ENCODE data around the gene SOX5. TPM values are rescaled to one million over a fixed set of nuclear protein-coding genes. Genes with fewer than 3 reads are reported as not detected.

Gene SOX5
- total and polyA plus RNA-seq, 2 of the 8 experiments (the other 6 are each of a cell fraction or from before 2014, with no cell fraction given), result 2.2 to 2.6 TPM

DNA sequence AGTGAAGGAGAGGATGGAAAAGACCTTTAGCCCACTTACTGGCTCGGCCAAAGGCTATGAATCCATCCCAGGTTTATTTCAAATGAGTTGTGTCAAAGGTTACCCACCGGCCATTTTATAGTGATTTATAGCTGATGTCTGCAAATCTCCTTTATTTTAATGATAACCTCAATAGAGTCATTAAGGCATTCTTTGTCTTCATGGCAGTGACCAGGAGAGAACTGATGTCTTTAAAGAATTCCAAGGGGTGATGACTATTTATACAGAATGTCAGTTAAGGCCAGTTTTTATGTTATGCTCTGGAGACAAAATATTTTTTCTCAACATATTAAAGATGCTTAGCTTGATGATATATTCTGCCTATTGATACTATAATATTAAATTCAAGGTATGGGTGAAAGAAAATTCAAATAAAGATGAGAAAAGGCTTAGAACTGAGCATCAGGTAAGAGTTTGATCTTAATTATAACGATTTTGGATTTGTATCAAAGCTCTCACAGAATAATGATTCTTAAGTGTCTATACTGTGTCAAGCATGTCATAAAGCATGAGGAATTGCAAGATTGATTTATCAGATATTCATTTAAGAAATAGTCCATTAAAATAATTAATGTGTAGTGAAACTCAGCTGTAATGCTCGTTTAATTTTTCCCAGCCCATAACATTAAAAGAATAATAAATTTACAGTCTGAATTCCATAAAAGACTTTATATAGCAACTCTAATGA is 361.5 kb downstream of the SOX5 start:
- Histone ChIP-seq H2AK5ac (ENCODE audit: low read depth, low read length) (no peak overlapping the region), H3K9ac (replicated peaks in 1 of 4; ENCODE audit: extremely low read depth in 1 of 4, low read depth in 3 of 4, low read length in 3 of 4) (no peak overlapping the region), H3K27ac (ENCODE audit: low read depth, low read length) (no peak overlapping the region), H4K91ac (replicated peaks; ENCODE audit: insufficient read length, low read length) (no peak overlapping the region), H3K79me1 (ENCODE audit: low read depth, low read length) (no peaks in the 10 kb centered on the region), H3K23ac (ENCODE audit: insufficient read length) (no peak overlapping the region), H3K14ac (ENCODE audit: insufficient read length) (no peak overlapping the region), H2AFZ (ENCODE audit: low read length) (no peak overlapping the region), H3K56ac (replicated peaks; ENCODE audit: insufficient read length, low read depth, low read length) (no peak overlapping the region), H2BK5ac (ENCODE audit: low read depth, low read length) (no peak overlapping the region), H4K5ac (ENCODE audit: insufficient read length, low read depth, low read length) (no peak overlapping the region), H3K9me3 (ENCODE audit: insufficient read depth in 2 of 2, low read depth in 1 of 2, low read length in 1 of 2) (no peaks in the 10 kb centered on the region), H3K4me1 (replicated peaks in 1 of 4; ENCODE audit: control insufficient read depth in 3 of 4, insufficient read depth in 4 of 4, low read length in 3 of 4) (peaks cover 0 to 6% (median 3%) of the 10 kb centered on the region in 4 experiments; a peak in 5 of 7 replicates), H2BK15ac (ENCODE audit: low read length) (no peak overlapping the region), H2BK20ac (ENCODE audit: low read length) (no peak overlapping the region), H2BK12ac (ENCODE audit: low read depth, low read length) (no peak overlapping the region), H4K20me1 (replicated peaks in 1 of 2; ENCODE audit: control insufficient read depth in 1 of 2, insufficient read depth in 2 of 2, low read length in 2 of 2) (no peaks in the 10 kb centered on the region), H4K8ac (ENCODE audit: extremely low read depth, insufficient read depth, low read length) (no peak overlapping the region), H3K79me2 (ENCODE audit: control insufficient read depth in 1 of 2, insufficient read depth in 2 of 2, low read length in 2 of 2) (no peaks in the 10 kb centered on the region), H3K4me3 (ENCODE audit: extremely low read depth in 1 of 4, insufficient read depth in 2 of 4, low read depth in 3 of 4, low read length in 4 of 4) (no peak overlapping the region), H3K4me2 (ENCODE audit: insufficient read depth in 1 of 2, low read depth in 2 of 2, low read length in 2 of 2) (no peak overlapping the region), H3K23me2 (ENCODE audit: low read depth, low read length) (no peaks in the 10 kb centered on the region; the same call in 1 of the 2 replicates), H3K18ac (ENCODE audit: extremely low read depth, low read length) (no peak overlapping the region), H3K4ac (replicated peaks; ENCODE audit: insufficient read length, low read depth, low read length) (no peak overlapping the region), H3K36me3 (ENCODE audit: control insufficient read depth in 2 of 4, insufficient read depth in 4 of 4, low read length in 3 of 4) (no peaks in the 10 kb centered on the region), H3K27me3 (replicated peaks in 1 of 4; ENCODE audit: control insufficient read depth in 3 of 4, extremely low read depth in 1 of 4, insufficient read depth in 3 of 4, low read length in 3 of 4) (no peaks in the 10 kb centered on the region), H2BK120ac (replicated peaks; ENCODE audit: low read depth, low read length) (no peak overlapping the region)
- DNase-seq (ENCODE audit: low read depth in 1 of 2, low spot score in 2 of 2) (no peak), FAIRE-seq (no peak)
- POLR2A ChIA-PET (ENCODE audit: partially characterized antibody), result interaction anchor here (0.6 kb wide), 1 partner anchor 128 kb away, joined by 3 read pairs; no protein-coding TSS in a partner anchor
- CTCF ChIA-PET (ENCODE audit: partially characterized antibody), result no interaction called here
- WGBS, 2 experiments (ENCODE audit: extremely low coverage in 1 of 2, insufficient coverage in 1 of 2, insufficient read length in 1 of 2, insufficient replicate concordance in 2 of 2, low coverage in 1 of 2, low lambda C conversion rate in 2 of 2, missing lambda C conversion rate in 1 of 2), result 81% methylated on average over 4 of the region's 4 CpGs; no CpG with 5 or more reads in 1 of the 2 experiments
- TF ChIP-seq CTBP2 (IDR thresholded peaks at IDR 0.05; ENCODE audit: borderline replicate concordance, insufficient read depth, insufficient read length, low read length) (no peak), BCL11A (IDR thresholded peaks at IDR 0.05; ENCODE audit: low read depth in 2 of 2, low read length in 2 of 2) (no peak), RAD21 (IDR thresholded peaks at IDR 0.05 in 1 of 2, conservative IDR thresholded peaks at IDR 0.05 in 1 of 2; ENCODE audit: low read depth in 2 of 2, low read length in 2 of 2) (no peak), CHD1 (IDR thresholded peaks at IDR 0.05; ENCODE audit: low read depth, low read length) (no peak), HDAC2 (IDR thresholded peaks at IDR 0.05; ENCODE audit: borderline replicate concordance in 1 of 2, low read depth in 2 of 2, low read length in 2 of 2) (no peak), TCF12 (IDR thresholded peaks at IDR 0.05; ENCODE audit: low read depth, low read length) (no peak), JUND (IDR thresholded peaks at IDR 0.05; ENCODE audit: low read length) (no peak), KDM1A (IDR thresholded peaks at IDR 0.05; ENCODE audit: borderline replicate concordance, low read length) (no peak), MAFK (IDR thresholded peaks at IDR 0.05; ENCODE audit: low read depth, low read length) (no peak), SIN3A (conservative IDR thresholded peaks at IDR 0.05 in 1 of 2, IDR thresholded peaks at IDR 0.05 in 1 of 2; ENCODE audit: low read depth in 1 of 2, low read length in 2 of 2) (no peak)
- TF ChIP-seq, protein P1, sequence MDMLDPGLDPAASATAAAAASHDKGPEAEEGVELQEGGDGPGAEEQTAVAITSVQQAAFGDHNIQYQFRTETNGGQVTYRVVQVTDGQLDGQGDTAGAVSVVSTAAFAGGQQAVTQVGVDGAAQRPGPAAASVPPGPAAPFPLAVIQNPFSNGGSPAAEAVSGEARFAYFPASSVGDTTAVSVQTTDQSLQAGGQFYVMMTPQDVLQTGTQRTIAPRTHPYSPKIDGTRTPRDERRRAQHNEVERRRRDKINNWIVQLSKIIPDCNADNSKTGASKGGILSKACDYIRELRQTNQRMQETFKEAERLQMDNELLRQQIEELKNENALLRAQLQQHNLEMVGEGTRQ (IDR thresholded peaks at IDR 0.05; ENCODE audit: low read length), result no peak
